Measurements from ENCODE around the gene ZNF565.
"Not testable (repeated sequence)": the region's sequence is repeated elsewhere in the genome, so short reads cannot be mapped to it uniquely, and the experiment has no call there.

DNA sequence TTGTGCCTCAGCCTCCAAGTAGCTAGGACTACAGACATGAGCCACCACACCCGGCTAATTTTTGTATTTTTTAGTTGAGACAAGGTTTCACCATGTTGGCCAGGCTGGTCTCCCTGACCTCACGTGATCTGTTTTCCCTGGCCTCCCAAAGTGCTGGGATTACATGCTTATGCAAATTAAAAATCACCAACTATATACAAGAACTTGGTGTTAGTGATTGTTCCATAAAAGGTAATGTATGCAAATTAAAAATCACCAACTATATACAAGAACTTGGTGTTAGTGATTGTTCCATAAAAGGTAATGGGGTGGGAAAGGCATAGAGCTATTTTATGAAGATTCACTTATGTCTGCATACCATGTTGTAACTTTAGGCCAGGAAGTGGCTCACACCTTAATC, 35.4 kb downstream of the ZNF565 start:
- TF ChIP-seq, protein P1, sequence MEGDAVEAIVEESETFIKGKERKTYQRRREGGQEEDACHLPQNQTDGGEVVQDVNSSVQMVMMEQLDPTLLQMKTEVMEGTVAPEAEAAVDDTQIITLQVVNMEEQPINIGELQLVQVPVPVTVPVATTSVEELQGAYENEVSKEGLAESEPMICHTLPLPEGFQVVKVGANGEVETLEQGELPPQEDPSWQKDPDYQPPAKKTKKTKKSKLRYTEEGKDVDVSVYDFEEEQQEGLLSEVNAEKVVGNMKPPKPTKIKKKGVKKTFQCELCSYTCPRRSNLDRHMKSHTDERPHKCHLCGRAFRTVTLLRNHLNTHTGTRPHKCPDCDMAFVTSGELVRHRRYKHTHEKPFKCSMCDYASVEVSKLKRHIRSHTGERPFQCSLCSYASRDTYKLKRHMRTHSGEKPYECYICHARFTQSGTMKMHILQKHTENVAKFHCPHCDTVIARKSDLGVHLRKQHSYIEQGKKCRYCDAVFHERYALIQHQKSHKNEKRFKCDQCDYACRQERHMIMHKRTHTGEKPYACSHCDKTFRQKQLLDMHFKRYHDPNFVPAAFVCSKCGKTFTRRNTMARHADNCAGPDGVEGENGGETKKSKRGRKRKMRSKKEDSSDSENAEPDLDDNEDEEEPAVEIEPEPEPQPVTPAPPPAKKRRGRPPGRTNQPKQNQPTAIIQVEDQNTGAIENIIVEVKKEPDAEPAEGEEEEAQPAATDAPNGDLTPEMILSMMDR (IDR thresholded peaks at IDR 0.05): not testable (repeated sequence)
- TF ChIP-seq POLR2A (IDR thresholded peaks at IDR 0.05): not testable (repeated sequence)

Measured in Peyer's patch (tissue), 4 donors.